Activated T-helper 9 cell treated with anti-CD3 and anti-CD28 coated beads, Interleukin-2, amount 50 U/mL, for 16 hours (primary cell): ENCODE results near the gene CELA2A.
"Not testable (repeated sequence)": the region's sequence is repeated elsewhere in the genome, so short reads cannot be mapped to it uniquely, and the experiment has no call there.

Source experiments
- DNase-seq: peaks from one replicate; pipeline ENCODE4 v3.0.0-alpha.2; 2020; ENCODE audit warnings: low read depth

CELA2A gene

DNA sequence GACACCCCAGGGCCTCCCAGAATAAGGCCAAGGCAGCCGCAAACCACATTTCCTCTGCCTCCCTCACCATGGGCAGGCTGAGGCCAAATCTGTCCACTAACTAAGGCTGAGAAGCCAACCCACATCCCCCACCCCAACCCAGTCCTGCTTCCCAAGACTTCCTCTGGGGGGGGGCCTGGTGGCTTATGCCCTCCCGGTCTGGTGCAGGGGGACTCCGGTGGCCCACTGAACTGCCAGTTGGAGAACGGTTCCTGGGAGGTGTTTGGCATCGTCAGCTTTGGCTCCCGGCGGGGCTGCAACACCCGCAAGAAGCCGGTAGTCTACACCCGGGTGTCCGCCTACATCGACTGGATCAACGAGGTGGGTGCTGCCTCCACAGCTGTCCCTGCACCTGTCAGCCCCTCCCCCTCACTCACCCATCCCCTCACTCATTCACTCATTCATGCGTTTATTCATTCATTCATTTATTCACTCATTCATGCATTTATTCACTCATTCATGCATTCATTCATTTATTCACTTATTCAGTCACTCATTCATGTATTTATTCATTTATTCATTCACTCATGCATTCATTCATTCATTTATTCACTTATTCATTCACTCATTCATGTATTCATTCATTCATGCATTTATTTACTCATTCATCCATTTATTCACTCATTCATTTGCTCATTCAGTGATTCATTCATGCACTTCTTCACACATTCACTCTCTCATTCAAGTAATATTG is 11.0 kb upstream of the CELA2A start:
- no peak for DNase-seq

DNA sequence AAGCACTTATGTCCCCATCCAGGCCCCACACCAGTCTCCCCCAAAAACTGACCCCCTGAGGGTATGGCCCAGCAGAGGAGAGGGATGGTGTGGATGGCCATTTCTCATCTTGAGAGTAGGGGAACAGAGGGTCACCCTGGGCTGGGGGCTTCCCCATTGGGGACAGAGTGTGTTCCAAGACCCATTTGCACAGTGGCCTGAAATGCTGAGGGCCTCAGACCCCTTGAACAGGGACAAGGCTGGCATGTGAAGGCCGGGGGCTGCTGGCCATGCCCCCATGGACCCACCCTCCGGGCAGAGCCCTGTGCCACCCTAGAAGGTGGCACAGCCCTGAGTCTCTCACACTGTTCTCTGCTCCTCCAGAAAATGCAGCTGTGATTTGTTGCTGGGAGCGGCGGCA is 10.3 kb upstream of the CELA2A start:
- DNase-seq = no peak

DNA sequence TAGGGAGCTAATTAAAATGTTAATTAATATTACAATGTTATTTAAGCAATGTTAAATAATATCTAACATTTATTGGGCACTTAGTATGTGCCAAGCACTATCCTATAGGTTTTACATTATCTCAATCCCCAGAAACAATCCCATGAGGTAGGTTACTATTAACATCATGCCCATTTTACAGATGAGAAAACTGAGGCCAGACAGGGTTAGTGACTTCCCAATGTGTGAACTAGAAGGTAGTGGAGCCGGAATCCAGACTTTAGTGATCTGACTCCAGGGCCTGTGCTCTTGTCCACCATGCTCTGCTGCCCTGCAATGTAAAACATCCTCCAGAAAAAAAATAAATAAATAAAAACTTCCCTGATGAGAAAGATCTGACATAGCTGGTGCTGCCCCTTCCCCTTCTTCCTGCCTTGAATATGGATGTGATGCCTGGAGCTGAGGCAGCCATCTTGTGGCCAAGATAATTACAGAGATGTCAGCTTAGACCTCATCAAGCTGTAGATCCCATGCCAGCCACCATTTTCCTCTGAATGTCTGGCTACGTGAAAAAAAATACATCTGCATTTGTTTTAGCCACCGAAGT is 7.6 kb upstream of the CELA2A start:
- no peak for DNase-seq

DNA sequence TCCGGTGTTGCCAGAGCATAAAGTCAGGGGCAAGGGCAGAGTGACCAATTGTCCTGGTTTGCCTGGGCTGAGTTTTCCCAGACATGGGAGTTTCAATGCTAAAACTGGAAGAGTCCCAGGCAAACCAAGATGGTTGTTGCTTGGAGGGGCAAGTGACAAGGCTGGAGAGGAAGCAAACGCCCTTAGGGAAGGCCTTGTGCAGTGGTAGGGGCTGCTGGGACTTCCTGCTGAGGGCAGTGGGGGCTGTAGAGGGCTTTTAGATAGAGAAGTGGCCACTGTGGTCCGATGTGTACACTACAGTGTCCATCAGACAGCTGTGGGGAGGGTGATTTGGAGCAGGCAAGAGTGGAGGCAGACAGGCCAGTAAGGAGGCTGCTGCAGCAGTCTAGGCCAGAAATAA is 7.0 kb upstream of the CELA2A start:
- no peak for DNase-seq

DNA sequence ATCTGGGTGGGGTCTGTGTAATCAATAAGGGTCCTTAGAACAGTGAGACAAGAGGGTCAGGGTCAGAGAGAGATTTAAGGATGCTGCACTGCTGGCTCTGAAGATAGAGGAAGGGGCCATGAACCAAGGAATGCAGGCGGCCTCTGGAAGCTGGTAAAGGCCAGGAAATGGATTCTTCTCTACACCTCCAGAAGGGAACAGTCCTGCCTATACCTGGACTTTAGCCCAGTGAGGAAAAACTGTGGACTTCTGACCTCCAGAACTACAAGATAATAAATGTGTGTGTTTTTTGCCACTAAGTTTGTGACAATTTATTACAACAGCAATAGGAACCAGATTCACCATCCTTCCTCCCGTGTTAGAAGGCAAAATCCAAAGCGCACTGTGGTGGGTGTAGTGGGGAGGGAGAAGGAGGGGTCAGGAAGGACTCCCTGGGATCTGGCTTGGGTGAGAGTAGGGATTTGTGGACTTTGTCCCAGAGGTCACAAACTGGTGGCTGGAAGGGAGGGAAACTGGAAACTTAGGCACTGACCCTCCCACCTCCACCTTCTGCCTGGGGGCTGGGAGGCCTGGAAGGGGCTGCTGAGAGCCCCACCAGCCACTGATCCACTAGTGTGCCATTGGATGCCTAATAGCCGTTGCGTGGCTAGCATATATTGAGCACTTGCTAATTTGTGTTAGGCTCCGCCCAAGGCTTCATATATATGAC is 5.4 kb upstream of the CELA2A start:
- DNase-seq = no peak

DNA sequence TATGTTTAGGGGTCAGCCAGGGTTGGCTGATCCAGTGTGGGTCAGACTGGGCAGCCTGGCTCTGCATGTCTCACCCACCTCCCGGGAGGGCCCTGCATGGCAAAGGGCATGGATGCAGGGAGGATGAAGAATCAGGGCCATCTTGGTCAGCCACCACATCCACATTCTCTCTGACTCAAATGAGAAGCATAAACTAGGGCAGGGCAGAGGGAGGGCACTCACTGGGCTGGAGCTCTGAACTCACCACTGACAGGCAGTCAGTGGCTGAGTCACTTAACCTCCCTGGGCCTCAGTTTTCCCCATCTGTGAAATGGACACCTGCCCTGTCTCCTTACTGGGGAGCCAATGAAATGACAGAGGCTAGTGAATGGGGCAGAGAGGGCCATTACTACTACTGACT is 4.3 kb upstream of the CELA2A start:
- no peak for DNase-seq

DNA sequence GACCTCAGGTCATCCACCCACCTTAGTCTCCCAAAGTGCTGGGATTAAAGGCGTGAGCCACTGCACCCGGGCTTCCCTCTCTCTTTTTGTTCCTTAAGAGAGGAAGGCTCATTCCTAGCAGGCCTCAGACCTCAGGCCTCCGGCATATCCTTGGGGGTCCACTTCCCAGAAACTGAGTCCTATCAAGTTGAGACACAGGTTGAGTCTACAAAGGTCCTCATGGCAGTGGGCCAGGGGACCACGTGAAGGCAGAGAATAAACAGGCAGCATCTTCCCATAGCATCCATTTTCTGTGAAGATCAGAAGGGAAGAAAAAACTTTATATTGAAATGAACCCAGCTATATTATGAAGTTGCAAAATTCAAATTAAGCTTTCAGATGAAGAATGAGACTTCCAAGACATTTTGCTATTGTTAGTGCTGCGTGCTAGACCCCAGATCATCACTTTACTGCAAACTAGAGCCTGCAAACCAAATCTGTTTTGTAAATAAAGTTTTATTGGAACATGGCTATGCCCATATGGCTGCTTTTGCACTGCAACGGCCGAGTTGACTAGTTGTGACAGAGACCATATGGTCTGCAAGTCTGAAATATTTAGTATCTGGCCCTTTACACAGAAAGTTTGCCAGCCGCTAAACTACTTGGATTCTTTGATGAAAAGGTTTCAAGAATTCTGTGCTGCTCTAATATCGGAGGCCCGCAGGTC is 3.5 kb upstream of the CELA2A start:
- no peak for DNase-seq

DNA sequence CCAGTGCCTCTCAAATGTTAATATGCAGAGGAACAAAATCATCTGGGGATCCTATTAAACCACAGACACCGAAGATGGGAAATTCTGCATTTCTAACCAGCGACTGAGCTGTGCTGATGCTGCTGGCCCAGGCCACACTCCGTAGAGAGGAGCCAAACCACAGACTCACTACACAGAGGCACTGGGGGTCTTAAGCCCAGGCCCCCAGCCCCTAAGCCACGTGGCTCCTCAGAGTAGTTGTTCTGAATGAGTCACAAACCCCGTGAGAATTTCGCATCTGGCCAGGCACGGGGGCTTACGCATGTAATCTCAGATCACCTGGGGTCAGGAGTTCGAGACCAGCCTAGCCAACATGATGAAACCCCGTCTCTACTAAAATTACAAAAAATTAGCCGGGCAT is 2.8 kb upstream of the CELA2A start:
- no peak for DNase-seq

DNA sequence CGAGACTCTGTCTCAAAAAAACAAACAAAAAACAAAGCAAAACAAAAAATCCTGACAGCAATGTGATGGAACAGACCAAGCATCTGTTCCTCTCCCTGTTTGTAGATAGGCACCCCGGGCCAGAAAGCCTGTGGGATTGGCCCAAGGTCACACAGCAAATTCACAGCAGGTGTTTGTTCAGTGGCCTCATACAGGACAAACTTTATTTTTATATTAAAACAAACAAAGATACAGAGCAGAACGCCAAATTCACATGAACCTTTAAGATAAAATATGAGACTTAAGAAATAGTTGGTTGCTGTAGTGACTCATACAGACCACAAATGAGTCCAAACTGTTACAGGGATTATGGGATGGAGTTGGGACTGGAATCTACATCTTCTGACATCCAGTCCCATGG is 2.3 kb upstream of the CELA2A start:
- no peak for DNase-seq

DNA sequence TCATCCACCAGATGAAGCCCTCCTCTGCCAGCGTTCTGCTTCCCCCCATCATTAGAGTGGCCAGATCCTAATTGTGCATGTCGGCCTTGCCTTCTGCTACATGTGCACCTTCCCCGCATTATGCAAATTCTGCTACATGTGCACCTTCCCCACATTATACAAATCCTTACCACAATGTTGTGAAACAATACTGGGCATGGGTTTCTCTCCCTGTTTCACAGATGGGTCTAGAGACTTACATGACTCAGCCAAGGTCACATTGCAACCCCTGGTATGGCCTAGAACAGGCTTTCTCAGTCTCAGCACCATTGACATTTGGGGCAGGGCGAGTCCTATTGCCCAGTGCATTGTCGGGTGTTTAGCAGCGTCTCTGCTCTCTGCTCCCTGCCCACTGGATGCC is 1.0 kb upstream of the CELA2A start:
- no peak for DNase-seq

DNA sequence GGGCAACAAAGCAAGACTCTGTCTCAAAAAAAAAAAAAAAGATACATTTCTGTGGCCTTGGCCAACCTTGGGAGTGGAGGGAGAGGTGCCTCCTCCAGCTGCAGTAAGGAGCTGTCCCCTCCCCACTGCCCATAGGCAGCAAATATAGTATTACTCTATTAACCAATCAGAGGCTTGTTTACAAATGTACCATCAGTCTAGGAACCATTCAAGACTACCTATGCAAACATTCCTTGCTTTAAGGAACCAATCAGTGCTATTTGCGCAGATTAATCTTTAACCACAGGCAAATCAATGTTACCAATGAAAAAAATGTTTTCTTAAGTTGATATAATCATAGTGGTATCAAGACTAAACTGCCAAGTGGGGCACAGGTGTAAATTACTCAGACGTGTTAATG is 1.1 kb downstream of the CELA2A start:
- no peak for DNase-seq

DNA sequence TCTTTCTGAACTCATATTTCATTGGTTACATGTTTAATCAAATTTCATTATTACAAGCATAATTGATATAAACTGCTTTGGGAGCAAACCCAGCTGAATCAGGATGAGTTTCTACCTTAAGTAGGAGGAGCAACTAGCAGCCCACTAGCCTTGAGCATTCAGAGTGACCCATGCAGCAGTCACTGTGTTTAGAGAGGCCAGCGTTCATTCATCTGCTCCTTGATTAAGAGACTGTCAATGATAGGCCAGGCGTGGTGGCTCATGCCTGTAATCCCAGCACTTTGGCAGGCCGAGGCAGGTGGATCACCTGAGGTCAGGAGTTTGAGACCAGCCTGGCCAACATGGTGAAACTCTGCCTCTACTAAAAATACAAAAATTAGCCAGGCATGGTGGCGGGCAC is 1.9 kb downstream of the CELA2A start:
- not testable (repeated sequence) for DNase-seq

DNA sequence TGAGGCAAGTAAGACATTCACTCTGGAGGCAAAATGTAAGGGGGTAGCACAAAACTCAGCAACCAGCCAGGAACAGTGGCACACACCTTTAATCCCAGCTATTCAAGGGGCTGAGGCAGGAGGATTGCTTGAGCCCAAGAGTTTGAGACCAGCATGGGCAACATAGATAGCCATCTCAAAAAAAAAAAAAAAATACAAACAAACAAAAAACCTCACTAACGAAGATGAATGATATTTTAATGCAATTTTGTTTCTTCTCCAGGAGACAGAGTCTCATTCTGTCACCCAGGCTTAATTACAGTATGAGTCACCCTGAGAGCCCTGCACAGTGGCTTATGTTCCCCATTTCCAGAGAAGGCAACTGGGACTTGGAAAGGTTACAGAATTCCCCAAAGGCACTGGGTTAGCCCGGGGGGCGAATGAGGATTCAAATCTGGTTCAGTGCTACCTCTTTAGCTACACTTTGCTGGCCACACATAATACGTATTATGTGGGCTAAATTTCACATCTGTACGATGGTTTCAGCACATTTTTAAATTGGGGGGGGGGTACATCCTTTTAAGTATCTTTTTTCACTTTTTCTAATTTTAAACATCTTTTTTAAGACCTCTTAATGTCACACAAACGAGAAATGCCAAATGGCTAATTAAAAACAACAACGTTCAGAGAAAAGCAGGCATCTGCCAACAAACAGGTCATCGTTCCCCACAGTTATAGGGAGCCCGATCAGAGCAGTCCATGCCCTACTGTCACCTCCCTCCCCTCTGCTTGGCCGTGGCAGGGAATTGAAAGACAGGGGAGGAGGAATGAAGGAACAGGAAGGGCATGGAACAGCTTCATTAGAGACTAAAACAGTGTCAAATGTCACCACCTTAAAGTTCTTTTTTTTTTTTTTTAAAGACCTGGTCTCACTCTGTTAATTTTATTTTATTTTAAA is 3.5 kb downstream of the CELA2A start:
- no peak for DNase-seq

DNA sequence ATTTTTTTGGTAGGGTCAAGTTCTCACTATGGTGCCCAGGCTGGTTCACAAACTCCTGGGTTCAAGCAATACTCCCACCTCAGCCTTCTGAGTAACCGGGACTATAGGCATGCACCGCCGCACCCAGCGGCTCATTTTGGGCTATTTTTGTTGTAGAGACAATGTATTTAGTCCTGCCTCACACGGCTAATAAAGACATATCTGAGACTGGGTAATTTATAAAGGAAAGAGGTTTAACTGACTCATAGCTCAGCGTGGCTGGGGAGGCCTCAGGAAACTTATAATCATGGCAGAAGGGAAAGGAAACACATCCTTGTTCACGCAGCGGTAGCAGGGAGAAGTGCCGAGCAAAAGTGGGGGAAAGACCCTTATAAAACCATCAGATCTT is 4.2 kb downstream of the CELA2A start:
- DNase-seq = no peak

DNA sequence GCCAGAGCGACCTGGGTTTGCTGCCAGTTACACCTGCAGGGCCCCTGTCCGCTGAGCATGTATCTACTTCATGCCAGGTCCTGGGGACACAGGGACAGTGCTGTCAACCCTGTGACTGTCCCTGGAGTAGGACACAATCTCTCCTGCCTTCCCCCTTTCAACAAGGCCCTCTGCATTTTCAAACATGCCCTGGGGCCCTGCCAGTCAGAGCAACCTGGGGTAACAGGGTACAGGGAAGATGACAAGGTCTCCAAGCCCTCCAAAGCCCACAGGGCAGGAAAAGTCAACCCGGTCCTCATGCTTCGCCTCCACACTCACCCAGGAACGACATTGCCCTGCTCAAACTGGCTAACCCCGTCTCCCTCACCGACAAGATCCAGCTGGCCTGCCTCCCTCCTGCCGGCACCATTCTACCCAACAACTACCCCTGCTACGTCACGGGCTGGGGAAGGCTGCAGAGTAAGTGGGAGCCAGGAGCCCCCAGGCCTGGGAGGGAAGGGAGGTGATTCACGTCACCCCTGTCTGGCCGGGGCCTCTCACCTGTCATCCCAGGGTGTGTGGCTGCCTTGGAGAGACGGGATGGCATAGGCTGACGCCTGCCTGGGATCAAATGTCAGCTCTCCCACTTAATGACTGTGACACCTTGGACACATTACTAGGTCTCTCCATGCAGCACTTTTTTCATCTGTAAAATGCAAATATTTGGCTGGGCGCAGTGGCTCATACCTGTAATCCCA is 6.7 kb downstream of the CELA2A start:
- DNase-seq = not testable (repeated sequence)

DNA sequence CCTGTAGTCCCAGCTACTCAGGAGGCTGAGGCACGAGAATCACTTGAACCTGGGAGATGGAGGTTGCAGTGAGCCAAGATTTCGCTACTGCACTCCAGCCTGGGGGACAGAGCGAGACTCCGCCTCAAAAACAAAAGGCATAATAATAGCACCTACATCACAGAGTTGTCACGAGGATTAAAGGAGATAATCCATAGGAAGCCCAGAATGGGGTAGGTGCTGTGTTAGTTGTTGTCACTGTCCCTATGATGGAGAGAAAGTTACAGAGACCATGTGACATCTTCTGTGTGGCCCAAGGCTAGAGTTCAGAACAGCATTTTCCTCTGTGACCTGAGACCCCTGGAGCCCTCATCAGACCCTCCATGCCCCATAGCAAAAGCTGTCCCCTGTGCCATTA is 7.4 kb downstream of the CELA2A start:
- not testable (repeated sequence) for DNase-seq

DNA sequence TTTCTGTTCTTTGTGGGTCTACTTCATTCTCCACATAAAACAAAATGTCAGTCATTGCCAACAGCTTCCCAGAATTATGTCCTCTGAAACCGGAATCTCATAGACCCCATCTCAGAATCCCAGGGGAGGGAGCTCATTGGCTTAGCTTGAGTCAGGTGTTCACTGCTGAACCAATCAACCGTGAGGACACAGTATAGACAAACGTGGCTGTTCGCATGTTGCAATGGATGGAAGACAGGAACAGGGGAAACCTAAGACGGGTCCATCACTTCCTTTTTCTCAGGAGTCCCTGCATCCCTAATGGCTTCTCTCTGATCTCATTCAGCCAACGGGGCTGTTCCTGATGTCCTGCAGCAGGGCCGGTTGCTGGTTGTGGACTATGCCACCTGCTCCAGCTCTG is 9.1 kb downstream of the CELA2A start:
- DNase-seq = no peak

DNA sequence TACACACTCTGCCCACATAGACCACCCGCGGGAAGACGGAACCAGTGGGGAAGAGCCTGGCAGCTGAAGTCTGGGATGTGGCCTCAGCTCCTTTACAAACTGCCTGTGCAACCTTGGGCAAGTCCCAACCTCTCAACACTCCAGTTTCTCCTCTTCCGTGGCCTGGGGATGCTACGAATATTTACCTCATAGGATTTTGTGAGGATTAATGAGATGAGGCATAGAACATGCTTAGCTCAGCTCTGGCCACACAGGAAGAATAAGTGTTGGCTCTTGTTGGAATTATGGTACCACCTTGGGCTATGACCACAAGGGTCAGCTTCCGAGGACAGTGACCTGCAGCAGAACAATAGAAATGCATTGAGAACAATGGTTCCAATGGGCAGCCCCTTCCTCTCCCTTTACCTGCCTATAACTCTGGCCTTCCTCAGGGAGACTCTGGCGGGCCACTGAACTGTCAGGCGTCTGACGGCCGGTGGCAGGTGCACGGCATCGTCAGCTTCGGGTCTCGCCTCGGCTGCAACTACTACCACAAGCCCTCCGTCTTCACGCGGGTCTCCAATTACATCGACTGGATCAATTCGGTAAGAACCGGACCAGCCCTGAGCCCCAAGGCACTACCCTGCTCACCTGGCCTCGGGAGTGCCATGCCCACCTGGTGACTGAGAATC is 10.6 kb downstream of the CELA2A start:
- not testable (repeated sequence) for DNase-seq

DNA sequence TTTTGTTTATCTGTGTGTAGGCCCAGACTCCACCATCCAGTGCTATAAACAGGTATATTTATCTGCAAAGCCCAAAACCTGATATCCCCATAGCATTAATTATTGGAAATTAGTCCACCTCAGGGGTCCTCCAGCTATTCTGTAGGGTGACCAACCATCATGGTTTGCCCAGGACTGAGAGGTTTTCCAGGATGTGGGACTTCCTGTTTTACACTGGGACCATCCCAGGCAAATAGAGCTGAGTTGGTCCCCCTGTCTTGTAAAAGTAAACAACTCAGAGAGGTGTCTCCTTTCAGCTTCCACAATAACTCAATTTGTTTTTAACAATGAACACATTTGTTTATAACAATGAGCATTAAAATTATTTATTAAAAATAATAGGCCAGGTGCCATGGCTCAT is 11.6 kb downstream of the CELA2A start:
- no peak for DNase-seq

DNA sequence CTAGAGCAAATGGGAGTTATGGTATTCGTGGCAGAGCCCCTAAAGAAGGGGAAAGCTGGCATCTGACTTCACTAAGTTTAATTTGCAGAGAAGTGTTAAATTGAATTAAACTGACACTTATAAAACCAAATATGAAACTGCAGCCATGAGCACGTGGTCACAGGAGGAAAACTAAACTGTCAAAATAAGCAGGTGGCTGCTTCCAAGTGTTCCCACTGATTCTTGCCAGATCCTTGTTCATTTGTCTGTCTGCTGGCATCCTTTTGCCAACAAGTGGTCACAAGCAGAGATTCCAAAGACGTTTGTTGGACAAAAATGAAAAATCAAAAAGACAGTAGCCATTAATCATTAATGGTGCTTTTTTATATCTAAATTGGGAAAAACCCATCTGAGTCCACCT is 12.8 kb downstream of the CELA2A start:
- DNase-seq = no peak
